GM19328 (cell line): Measurements from ENCODE around the gene SLC7A11.
"Not testable (repeated sequence)": the region's sequence is repeated elsewhere in the genome, so short reads cannot be mapped to it uniquely, and the experiment has no call there.

Experiments
- ATAC-seq: cut with Tn5 transposase; IDR thresholded peaks from one replicate; pipeline ENCODE4 v1.9.1; 2021; ENCODE audit warnings: mild to moderate bottlenecking, moderate library complexity; ENCODE audit not compliant: unreplicated experiment

Gene SLC7A11

DNA sequence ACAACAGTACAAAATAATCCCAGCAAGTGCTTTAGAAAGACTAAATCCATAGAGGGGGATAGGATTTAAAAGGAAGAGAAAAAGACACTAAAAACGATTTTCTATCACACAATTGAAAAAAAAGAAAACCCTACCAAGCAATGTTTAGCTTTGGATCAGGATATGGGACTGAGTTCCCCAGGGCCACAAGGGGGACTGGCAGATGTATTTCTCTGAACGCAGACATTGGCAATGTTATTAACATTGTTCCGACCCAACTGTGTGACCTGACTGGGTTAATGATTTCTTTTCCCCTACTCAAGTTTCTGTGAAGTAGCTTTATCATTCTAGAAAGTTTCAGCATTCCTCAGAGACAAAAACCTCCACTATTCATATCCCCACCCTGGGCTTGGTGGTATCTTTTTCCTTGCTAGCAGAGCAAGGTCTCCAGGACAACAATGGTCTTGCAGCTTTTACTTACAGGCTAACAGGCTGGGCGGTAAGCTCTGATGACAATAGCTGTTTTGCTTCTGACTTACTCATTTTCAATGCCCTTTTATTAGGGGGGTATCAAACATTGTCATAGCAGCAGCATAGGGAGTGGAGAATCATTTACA lies 25.8 kb downstream of the SLC7A11 start:
- ATAC-seq, result no peak

- not testable (repeated sequence) for ATAC-seq
These were observed 31.6 kb downstream of the SLC7A11 start for GRCh38 chr4:138210576-138210975.

GRCh38 chr4:138209094-138209493 lies 33.1 kb downstream of the SLC7A11 start:
- ATAC-seq, result no peak

GRCh38 chr4:138205531-138206233 lies 36.5 kb downstream of the SLC7A11 start:
- no peak for ATAC-seq

GRCh38 chr4:138204507-138204906 lies 37.6 kb downstream of the SLC7A11 start:
- ATAC-seq, result no peak

- no peak for ATAC-seq
These were observed 39.5 kb downstream of the SLC7A11 start for GRCh38 chr4:138202686-138203085.

DNA sequence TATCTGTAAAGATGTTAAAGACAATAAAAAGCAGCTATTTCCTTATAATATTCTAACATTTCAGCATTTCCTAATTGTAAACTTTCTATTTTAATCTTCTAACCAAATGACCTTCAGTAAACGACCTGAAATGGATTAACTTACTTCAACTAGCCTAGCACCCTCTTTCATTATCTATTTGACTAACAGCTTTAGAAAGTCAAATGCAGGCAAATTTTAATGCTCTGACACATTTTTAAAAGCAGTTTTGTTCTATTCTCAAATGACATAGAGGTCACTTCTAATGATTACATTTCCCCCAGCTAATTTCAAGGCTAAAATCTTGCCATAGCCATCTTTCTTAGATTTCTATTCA lies 41.9 kb downstream of the SLC7A11 start:
- peak; percentile 43 for ATAC-seq

DNA sequence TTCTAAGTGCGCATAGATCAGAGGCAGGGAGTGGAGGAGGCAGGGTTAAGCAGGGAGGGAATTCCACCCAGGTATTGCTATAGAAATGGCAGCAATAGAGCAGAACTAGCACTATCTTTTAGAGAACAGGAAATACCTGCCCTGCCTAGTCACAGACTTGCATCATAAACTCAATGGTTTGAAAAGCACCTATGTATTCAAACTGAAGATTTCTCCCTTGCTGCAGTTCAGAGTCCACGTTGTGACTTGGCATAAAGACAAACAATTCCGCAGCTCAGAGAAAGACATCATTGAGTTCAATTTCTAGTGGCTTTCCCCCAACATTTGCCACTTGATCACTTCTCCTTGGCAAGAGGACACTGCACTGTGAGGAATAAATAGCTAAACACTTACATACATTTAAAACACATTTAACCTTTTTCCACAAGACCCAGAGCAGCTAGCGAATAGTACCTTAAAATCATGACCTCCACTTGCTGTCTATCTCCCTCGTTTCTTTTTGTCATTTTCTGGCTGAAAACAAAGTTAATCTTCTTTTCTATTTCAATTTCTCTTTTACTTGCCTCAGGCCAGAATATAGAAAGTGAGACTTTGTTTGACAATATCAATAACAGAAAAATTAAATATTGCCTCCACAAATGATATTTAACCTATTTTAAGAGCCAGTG lies 42.4 kb downstream of the SLC7A11 start:
- peak; percentile 51 for ATAC-seq

DNA sequence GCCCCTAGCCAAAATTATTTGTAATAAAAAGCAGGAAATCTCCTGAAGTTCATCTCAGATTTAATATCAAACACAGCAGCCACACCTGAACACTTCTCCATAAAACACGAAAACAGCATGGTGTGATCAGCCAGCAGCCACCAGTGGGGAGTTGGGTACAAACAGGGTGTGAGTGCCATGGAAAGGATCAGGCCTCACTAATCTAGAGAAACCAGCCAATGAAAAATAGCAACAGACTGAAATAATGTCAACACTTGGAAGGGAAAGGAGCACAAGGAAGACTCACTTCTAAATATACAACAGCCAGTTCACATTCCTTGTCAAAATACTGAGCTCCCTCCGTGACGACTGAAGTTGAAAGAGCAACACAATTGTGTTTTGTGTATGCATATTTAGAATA lies 46.0 kb downstream of the SLC7A11 start:
- no peak for ATAC-seq

DNA sequence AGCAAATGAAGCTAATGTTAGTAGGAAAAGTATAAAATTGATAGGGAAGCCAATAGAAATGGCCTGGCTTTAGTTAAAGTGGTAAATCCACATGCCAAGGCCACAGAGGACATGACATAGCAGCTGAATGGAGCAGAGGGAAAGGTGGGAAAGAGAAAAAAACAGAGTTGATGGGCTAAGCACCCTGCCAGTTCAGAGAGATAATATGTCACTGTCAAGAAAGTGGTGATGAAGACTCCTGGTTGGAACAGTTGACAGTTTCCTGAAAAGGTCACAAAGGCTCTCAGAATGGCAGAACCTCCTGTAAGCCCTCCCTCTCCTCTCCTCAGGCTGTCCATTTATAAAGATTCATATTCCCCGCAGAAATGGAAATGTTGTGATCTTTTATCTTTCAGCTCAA lies 48.2 kb downstream of the SLC7A11 start:
- no peak for ATAC-seq

DNA sequence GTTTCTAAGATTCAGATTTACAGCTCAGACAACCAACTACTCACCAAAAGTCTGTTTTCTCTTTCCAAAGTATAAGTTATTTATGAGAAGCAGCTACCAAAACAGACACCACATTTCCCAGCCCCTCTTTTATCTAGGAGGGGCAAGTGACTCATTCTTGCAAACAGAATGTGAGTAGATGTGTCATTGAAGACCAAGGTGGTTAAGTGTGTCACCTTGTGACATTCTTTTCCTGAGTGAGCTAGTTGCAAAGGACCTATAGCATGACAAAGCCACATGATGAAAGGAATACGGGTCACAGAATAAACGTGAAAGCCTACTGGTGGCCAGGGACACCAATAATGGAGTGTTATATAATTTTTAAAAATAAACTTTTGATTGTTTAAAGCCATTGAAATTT lies 50.0 kb downstream of the SLC7A11 start:
- ATAC-seq, result no peak

DNA sequence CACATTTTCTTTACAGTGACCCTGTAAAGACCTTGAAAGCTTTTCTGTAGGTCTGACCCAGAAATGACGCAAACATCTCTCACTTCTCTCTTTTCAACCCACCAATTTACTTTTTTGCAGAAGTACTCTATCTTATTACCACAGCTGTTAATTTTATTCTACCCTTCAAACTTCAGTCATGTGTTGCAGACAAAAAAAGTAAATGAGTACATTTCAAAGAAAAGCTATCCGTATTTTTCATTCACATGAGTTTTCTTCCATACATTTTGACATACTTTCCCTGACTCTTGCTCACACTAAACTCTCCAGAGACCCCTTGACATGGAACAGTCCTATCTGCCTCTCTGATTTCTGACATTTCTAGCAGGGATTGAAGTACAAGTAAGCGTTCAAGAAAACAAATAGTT lies 51.7 kb downstream of the SLC7A11 start:
- peak; percentile 98 for ATAC-seq

GRCh38 chr4:138189206-138189605 lies 52.9 kb downstream of the SLC7A11 start:
- ATAC-seq, result no peak

- ATAC-seq, result no peak
These were observed 53.6 kb downstream of the SLC7A11 start for GRCh38 chr4:138188406-138189084.

DNA sequence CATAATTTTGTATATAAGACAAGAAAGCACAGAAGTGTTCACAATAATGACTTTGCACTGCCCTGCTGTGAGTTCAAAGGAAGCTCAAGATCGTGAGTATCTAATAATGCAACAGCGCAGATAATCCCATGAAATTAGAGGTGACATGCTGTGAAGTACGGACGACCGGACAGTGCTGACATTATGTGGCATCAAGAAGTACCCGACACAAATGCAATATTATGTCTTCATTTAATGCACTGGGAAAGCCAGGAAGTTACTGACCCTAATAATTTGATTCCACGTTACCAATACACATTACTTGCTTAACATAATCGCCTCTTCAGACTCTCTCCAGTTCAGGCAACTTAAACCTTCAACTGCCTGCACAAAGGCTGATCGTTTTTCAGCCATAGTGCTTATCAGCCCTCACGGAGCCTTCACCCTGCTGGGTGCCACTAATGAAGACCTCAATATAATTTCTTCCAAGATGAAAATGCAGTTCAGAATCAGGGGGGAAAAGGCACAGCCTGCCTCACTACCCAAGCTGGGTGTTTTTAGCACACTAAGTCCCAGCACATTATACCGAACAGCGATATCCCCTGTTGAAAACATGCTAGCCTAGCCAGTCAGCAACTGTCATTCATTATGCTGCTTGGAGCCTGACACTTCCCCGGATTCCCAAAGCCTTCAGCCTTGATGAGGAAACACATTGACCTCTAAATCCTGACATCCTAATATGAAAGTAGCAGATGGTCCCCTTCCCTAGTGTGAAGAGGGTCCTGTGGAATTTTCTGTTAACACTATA lies 56.1 kb downstream of the SLC7A11 start:
- ATAC-seq, result no peak

DNA sequence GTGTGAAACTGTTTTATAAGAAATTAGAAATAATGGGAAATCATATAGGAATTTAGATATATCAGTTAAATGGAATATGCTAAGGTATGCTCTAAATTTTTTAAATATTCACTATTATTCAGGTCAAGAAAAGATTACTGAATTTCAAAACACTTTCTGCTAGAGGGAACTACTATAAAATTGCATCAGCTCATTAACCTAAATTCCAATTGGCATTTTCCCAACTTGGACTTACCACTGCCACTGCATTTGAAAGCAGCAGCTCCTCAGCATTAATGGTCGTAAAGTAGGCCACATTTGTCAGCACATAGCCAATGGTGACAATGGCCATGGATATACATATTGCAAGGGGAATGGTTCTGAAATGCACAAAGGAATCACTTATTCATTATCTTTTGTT lies 57.3 kb downstream of the SLC7A11 start:
- no peak for ATAC-seq

DNA sequence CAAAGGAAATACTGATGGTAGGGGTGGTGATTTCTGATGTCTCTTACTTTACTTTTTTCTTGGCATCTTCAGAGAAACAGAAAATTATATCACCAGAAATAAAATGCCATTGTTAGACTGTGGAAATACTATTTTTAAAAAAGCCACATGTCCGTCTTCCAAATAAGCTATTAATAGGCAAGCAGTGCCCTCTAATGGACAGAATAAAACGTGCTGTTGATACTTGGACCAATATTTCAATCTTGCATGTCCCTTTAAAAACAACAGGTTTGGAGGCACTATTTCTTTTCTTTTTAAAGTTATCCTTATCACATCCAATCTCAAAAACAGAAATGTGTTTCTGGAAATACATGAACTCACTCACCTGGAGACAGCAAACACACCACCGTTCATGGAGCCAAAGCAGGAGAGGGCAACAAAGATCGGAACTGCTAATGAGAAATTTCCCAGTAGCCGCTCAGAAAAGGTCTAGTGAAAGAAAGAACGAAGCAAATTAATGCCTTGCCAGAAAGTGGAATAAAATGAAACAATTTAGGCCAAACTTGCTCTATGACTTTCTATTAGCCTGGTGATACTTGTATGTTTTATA lies 59.2 kb downstream of the SLC7A11 start:
- peak; percentile 58 for ATAC-seq

- no peak for ATAC-seq
These were observed 60.9 kb downstream of the SLC7A11 start for GRCh38 chr4:138181287-138181686.

DNA sequence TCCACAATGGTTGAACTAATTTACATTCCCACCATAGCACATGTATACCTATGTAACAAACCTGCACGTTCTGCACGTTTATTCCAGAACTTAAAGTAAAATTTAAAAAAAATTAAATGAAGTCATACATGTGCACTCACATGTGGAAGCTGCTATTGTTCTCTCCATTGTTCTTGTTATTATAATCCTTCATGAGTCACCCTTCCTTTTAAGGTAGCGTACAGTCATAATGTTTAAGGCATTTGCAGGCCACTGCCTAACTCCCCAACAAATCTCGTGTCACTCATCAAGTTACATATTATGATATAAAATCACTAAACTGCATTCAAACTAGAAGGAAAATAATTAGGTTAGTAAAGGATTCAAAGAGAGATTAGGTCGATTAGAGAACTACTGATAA lies 63.6 kb downstream of the SLC7A11 start:
- no peak for ATAC-seq

- ATAC-seq, result no peak
These were observed 64.7 kb downstream of the SLC7A11 start for GRCh38 chr4:138177278-138177968.
